Limb (tissue), 2 donors: Measurements from ENCODE around the gene EPS8L3.

Experiments
- DNase-seq, 2 donors: peaks; one replicate each; pipeline ENCODE4 v3.0.0-alpha.2; 2016; ENCODE audit errors: extremely low spot score in 2 of 2

EPS8L3 gene, protein sequence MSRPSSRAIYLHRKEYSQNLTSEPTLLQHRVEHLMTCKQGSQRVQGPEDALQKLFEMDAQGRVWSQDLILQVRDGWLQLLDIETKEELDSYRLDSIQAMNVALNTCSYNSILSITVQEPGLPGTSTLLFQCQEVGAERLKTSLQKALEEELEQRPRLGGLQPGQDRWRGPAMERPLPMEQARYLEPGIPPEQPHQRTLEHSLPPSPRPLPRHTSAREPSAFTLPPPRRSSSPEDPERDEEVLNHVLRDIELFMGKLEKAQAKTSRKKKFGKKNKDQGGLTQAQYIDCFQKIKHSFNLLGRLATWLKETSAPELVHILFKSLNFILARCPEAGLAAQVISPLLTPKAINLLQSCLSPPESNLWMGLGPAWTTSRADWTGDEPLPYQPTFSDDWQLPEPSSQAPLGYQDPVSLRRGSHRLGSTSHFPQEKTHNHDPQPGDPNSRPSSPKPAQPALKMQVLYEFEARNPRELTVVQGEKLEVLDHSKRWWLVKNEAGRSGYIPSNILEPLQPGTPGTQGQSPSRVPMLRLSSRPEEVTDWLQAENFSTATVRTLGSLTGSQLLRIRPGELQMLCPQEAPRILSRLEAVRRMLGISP

DNA sequence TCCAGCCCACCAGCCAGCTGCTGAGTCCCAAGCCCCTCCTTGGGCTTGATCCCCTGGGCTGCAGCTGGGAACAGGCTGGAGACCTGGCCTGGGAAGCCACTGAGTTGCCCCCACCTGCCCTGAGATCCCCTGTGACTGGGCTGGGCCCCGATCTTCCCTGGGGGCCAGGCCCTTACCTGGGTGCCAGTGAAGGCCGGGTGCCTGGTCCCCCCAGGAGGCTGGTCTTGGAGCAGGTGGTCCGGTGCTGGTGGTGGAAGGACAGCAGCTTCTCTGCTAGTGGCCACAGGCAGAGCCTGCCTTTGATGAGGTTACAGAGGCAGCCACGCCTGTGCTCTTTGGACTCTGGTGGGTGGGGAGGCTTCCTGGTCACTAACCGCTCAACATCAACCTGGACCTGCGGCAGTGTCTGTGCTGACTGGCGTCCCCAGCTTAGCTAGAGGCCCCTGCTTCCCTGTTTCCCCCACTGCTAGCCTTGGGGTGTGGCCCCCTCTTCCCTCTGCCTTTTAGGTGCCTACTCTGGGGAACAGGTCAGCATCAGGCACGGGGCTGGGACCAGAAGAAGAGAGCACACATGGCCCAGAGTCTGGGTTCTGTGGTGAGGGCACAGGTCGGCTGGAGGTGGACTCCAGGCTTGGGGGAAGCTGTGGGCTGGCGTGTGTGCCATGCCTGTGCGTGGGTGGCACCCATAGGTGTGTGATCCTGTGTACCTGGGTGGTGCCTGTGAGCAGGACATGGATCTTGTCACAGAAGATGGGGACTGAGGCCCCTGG lies at the start of gene EPS8L3:
TSS of gene EPS8L3 (minus strand) at position 278 of the 770 bp plus-strand sequence. CDS start 2,174 bp downstream, outside the sequence.
- no peak for DNase-seq

DNA sequence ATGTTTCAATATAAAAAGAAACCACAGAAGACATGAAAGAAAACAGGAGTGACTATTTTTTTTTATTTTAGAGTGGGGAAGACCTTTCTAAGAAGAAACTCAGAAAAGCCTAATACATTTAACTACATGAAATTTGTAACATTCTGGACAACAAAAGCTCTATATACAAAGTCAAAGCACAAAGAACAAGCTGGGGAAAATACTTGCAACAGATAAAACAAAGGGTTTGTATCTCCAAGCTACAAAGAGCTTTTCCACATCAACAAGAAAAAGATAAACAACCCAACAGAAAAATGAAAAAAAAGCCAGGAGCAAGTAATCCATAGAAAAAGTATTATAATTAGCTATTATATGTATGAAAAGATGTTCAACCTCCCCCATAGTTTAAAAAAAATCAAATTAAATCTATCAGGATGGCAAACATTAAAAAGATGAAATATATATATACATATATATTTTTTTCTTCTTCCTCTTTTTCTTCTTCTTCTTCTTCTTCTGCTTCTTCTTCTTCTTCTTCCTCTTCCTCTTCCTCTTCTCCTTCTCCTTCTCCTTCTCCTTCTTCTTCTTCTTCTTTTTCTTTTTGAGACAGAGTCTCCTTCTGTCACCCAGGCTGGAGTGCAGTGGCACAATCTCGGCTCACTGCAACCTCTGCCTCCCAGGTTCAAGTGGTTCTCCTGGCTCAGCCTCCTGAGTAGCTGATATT lies 49.1 kb upstream of the EPS8L3 start:
- no peak for DNase-seq

- DNase-seq, result no peak
Observed at GRCh38 chr1:109808703-109809102, 45.0 kb upstream of the EPS8L3 start.

DNA sequence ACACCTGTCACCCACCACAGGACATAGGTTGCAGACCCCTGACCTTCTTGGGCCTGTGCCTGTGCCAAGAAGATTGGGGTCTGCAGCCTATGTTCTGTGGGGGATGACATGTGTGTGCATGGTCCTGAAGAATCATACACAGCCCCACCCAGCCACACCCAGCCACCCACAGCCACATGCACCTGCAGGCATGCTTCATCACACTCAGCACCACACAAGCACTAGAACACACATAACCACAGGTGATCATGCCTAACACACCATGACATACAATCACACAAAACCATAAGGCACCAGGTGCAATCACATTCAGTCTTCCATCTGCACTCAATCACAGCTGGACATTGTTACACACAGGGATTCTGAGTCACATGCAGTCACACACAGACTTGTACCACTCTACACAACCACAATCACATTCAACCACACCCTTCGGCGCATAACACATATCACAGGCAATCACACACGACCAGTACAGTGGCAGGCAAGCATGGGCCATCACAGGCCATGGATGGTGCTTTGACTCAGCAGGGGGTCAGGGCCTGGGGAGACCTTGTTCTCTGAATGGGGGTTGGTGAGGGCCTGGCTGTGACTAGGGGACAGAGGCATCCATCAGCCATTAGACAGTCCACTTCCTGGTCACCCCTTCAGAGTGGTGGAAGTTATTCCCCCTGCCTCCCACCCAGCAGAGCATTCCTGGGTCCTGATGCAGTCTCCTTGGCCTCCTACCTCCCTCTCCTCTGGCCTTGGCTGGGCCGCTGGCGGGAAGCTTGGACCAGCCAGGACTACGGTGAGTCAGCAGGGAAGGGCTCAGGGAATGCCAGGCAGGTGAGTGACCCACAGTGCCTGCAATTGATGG lies 44.3 kb upstream of the EPS8L3 start:
- no peak for DNase-seq

- no peak for DNase-seq
Observed at GRCh38 chr1:109807402-109807801, 43.7 kb upstream of the EPS8L3 start.

DNA sequence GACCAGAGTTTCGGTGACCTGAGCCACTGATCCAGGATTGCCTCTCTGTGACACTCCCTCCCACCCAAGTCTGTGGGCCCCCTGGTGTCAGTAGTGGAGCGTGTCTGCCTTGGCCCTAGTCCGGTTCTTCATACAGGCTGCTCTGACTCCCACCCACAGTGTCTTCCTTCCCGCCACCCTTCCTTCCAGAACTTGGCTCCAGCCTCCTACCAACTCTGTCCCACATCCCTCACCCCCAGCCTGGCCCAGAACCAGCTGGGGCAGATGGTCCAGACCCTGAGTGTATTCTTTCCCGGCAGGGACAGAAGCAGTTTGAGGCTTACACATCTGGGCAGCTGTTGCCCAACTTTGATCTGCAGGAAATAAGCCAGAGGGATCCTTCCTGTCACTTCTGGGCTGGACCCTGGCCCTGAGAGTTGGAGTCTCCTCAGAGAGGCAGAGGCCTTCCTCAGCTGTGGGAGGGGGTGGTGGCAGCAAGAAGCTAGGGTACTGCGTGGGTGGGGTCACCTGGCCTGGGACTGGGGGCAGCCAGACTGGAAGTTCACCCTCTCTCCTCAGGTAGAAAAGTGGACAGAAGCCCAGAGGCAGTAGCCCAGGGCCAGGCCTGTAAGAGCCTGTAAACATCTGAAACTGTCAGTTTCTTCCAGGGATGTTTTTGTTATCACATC lies 43.1 kb upstream of the EPS8L3 start:
- peak in 1 of 2 donors; percentile 27 for DNase-seq

DNA sequence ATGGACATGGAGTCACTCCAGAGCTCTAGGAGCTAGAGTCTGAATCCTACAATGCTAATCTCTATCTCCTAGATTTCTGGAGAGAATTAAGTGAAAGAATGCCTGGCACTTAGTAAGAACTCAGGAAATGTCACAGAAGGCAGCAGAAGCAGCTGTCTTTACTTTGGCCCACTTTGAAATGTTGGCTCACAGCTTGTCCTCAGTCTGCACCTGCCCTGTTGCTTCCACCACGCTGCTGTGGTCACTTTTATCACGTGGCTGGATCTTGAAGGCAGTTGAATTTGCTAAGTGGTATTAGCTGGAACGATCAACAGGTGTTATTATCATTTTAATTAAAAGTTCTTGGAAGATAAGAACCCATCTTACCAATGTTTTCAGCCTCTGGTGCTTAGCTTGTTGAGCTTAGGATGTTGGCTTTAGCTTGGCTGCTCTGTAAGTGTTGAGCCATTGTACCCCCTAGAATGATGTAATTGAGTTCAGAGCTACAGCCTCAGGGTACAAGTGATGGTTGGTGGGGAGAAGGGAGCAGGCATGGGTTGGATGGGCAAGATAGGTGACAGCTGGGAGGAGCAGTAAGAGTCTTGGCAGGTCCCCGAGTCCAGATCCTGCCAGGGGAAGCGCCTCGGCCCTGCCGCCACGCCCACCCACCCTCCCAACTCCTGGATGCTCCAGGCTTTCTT lies 41.9 kb upstream of the EPS8L3 start:
- peak in 1 of 2 donors; percentile 27 for DNase-seq

- DNase-seq, result peak in 1 of 2 donors; percentile 13
Observed at GRCh38 chr1:109804660-109805059, 40.9 kb upstream of the EPS8L3 start.

DNA sequence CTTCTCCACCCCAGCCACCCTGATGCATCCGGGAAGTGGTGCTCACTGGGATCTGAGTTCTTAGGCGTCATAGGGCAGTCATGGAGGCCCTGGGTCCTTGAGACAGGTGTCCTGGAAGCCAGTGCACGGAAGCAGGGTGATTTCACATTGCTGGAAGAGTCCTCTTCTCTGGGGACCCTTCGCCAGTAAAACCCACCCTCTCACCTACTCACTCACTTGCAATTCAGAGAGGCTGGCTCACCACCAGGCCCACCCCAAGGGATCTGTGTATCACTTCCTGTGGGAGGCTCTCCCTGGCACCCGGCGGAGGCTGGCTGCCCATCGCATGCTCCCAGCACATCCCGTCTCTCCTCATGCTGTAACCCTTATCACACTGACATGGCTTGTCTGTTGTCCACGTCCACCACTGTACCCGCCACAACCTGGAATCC lies 40.2 kb upstream of the EPS8L3 start:
- peak in 1 of 2 donors; percentile 19 for DNase-seq

- DNase-seq, result peak in 1 of 2 donors; percentile 17
Observed at GRCh38 chr1:109802901-109803561, 39.3 kb upstream of the EPS8L3 start.

- DNase-seq, result no peak
Observed at GRCh38 chr1:109802136-109802900, 38.6 kb upstream of the EPS8L3 start.

- DNase-seq, result peak in 1 of 2 donors; percentile 19
Observed at GRCh38 chr1:109801791-109802135, 38.0 kb upstream of the EPS8L3 start.

GRCh38 chr1:109800291-109800690 lies 36.6 kb upstream of the EPS8L3 start:
- DNase-seq, result no peak

- DNase-seq, result no peak
Observed at GRCh38 chr1:109799445-109799844, 35.7 kb upstream of the EPS8L3 start.

DNA sequence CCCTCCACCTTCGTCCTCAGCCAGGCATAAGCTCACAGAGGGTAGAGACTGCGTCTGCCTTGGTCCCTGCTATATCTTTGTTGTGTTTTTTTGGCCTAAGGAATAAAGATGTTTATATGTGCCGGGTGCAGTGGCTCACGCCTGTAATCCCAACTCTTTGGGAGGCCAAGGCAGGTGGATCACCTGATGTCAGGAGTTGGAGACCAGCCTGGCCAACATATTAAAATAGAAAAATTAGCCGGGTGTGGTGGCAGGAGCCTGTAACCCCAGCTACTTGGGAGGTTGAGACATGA lies 33.5 kb upstream of the EPS8L3 start:
- DNase-seq, result peak in 1 of 2 donors; percentile 7

- peak in 1 of 2 donors; percentile 4 for DNase-seq
Observed at GRCh38 chr1:109796484-109797302, 33.0 kb upstream of the EPS8L3 start.

DNA sequence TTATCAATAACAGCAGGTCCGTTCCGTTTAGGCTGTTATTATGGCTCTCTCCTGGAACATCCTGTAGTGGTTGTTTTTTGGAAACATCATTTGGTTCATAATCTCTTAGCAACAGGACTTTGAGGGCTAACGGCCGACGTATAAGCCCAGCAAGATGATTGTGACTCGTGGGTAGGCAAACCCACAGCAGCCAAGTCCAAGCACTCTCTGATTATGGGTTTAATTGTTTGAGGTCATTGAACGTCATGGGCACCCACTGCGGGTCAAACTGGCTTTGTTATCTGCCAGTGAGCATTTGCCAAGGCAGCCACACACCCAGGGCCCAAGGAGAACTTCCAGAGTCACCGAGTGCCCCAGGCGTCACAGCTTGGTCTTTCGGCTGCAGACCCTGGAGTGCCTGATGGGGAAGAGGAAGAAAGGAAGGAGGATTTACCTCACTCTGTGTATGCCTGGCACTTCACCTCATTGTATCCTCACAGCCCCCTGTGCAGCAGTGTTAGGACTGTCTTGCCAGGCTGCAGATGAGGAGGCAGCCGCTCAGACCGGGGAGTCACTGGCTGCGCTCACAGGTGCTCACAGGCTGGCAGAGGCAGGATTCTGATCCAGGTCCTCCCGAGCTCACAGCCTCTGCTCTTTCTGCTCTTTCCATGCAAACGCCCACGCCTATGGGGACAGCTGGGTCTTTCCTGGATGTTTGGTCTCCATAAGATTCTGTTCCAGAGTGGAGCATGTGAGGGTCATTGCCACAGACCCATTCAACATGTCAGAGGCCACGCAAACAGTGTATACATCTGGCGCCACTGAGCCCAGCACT lies 30.8 kb upstream of the EPS8L3 start:
- peak in 1 of 2 donors; percentile 20 for DNase-seq
